ENCODE results near the gene CCDC12.
"Not testable (repeated sequence)": the region's sequence is repeated elsewhere in the genome, so short reads cannot be mapped to it uniquely, and the experiment has no call there.

CCDC12 gene

DNA sequence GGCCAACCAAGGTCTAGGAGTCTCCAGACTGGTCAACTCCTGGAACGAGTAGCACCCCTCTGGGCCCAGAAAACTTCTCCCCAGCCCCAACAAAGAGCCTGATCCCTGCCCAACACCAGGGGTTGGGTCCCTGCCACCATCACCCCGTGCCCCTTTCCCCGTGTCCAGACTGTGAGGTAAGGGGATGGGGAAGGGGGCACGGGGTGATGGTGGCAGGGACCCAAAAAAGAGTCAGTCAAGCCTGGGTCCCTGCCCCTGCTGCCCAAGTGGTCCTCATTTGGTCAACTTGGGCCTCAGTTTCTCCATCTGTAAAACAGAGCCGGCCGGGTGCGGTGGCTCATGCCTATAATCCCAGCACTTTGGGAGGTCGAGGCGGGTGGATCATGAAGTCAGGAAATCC lies 1.8 kb upstream of the CCDC12 start:
- DNase-seq: no peak

DNA sequence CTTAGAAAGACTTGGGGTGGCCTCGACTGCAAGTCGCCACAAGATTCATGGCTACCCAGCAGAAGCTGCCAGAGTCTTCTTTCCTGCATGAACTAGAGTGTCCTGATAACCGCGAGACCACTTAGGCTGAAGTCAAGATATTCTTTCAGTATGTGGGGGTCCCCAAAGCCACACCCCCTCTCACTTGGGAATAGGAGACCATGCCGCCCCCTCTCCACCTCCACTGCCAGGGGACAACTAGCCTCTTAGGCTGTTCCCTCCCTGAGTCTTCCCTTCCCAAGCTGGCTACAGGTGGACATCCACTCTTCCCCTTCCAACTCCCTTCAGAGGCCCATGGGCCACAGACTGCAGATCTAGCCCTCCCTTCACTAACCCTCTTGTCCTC lies 1.3 kb upstream of the CCDC12 start:
- DNase-seq: no peak

DNA sequence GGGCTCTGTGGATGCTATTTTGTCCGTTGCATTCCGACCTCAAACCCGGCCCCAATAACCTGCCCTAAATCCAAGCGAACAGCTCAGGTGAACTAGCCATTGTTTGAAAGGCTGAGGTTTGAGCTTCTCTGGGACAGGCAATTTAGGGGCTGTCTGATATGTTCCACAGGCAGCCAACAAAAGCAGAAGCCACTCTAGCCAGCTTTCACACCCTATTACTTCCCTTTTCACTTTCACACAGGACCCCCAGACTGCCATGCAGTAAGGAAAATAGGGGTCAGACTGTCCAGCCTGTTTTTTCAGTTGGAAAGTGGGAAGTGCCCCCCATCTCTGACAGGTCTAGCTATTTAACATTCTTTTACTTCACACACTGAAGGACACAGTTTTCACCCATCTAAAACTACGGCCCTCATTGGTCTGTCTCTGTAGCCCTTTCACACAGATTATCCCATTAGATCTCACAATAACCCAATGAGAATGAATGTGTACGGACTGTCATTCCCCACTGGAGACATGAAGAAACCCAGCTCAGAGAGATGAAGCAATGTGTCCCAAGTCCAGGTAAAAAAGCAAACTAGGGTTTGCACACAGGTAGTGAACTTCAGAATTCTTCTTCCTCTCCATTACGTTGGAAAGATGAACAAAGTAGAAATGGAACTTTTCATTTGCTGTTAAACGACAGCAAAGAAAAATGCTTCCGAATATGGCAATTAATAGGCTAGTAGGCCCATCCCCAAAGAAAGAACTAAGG lies 1.9 kb downstream of the CCDC12 start:
- no peak for DNase-seq

DNA sequence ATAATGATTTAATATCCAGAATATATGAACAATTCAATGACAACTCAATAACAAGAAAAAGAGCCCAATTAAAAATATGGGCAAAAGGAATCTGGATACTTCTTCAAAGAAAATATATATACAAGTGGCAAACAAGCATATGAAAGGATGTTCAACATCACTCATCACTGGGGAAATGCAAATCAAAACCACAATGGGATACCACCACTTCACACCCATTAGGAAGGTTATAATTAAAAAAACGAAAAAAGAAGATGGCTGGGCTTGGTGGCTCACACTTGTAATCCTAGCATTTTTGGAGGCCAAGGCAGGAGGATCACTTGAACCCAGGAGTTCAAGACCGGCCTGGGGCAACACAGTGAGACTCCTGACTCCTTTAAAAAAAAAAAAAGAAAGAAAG lies 4.1 kb downstream of the CCDC12 start:
- no peak for DNase-seq

DNA sequence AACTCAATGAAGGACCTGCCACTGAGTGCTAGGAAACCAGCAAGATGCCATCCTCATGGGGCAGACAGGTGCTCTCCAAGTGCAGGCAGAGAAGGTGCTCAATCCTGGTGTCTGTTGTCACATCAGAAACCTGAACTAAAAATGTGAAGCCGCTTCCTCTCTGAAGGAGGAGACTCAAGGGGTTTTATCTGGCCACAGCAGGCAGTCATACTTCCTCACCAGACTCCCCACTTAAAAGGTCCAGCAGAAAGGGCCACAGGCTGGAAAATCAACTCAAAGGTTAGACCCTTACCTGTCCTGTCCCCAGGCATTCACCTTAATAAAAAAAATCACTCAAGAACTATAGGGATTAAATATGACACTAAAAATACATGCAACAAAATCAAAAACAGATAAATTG lies 4.8 kb downstream of the CCDC12 start:
- DNase-seq: no peak

DNA sequence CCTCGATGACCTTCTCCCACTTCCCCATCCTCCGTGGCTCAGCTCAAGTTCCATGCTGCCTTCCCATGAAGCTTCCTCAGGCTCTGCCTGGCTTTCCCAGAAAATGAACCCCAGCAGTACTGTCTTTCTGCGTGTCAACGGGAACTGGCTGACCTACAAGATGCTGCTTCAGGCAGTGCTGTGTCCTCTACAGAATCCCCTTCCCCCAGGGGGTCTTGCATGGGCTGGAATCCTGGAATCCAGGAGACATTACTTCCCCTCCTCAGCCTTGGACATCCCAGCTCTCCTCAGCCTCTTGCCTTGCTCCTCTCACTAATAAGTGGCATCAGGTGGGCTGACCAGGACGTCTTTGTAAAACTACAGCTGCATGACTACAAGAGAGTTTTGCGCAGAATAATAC lies 5.4 kb downstream of the CCDC12 start:
- DNase-seq: no peak

DNA sequence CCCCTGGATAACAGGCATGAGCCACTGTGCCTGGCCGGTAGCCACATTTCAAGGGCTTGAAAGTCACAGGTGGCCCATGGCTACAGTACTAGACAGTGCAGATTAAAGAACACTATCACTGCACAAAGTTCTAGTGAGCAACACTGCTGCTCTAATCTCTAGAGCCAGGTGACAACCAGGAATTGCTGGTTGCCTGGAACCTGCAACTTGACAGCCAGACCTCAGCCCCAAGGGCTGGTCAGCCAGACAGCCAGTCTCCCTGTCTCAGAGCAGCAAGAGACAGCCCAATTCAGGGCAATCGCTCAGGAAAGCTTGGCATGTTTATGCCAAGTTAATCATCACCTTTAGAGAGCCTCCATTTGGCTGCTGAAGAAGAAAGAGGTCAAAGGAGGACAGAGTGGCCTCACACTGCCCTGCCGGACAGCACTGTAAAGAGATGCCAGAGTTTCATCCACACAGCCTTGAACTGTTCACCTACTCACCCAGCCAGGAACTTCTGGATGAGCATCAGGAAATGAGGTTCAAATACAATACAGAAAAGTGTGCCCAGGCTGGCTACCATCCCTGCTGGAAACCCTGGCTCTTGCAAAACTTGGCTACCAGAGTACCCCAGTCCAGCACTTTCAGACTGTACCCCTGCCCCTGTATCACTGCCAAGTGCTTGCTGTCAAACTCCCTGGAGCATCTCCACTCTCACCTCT lies 6.0 kb downstream of the CCDC12 start:
- no peak for DNase-seq

DNA sequence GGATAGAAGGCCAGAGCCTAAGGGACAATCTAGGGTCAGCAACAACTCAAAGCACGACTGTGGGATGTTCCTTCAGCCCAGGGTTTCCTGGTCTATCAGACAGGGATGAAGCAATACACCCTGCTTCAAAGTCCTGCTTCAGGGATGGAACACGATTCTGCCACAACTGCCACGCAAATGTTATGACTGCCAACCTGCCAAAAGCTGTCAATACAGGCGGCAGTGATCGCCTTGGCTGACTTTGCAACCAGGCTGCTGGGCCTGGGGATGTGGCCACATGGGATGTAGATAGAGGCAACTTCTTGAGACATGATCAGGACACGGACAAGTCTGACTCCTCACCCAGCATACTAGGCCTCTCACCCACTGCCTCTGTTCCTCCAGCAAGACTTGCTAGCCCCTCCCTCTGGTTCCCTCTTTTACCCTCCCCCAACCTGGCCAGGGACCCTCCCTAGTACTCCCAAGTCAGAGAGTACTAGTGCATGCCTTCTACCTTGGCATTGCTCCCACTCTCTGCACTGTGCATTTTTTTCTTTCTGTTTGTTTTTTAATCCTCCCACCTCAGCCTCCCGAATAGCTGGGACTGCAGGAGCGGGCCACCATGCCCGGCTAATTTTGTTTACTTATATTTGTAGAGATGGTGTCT lies 7.6 kb downstream of the CCDC12 start:
- DNase-seq: no peak

DNA sequence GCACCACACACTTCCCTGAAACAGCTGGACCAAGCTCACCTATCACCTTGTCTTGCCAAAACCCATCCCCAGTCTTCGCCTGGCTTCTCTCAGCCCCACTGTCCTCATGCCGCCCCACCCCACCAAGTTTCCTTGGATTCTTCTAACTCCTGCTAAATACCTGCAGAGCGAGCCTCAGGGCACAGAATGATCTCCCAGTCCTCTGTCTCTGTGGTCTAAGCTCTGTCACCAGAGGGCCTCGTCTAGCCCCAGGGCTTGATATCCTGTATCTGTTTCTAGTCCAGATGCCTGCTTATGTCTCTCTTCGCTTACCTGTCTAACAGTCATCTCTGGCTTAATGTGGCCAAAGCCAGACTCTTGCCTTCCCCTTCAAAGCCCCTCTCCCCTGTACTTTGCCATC lies 9.7 kb downstream of the CCDC12 start:
- DNase-seq: no peak

DNA sequence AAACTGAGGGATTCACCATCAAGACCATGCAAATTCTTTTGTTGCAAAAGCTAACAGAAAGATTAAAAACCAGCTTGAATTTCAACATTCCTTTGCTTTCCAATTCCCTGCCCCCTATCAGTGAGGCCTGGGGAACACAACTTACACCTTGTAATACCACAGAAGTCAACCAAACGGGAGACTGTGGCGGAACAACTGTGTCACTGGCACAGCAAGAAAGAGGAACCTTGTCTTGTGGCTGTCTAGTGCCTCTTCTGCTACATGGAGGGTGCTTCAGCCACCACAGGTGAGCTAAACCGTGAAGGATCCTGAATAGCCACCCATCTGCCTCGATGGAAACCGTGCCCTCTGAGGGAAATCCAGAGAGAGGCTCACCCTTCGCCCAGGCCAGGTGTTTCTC lies 11.4 kb downstream of the CCDC12 start:
- no peak for DNase-seq

DNA sequence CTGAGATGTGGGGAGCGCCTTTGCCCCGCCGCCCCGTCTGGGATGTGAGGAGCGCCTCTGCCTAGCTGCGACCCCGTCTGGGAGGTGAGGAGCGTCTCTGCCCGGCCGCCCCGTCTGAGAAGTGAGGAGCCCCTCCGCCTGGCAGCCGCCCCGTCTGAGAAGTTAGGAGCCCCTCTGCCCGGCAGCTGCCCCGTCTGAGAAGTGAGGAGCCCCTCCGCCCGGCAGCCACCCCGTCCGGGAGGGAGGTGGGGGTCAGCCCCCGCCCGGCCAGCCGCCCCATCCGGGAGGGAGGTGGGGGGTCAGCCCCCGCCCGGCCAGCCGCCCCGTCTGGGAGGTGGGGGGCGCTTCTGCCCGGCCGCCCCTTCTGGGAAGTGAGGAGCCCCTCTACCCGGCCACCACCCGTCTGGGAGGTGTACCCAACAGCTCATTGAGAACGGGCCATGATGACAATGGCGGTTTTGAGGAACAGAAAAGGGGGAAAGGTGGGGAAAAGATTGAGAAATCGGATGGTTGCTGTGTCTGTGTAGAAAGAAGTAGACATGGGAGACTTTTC lies 12.4 kb downstream of the CCDC12 start:
- not testable (repeated sequence) for DNase-seq

DNA sequence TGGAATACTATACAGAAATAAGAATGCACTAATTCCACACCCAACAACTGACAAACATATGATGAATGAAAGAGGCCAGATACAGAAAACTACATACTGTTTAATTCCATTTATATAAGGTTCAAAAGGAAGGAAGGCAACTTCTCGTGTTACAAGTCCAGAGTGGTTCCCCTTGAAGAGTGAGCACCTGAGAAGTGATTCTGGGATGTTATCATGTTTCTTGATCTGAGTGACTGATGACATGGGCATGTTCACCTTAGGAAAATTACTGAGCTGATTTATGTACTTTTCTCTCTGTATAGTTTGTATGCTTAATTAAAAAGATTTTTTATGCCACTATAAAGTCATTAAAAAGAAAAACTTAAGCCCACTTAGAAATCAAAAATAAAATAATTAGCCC lies 13.6 kb downstream of the CCDC12 start:
- no peak for DNase-seq

DNA sequence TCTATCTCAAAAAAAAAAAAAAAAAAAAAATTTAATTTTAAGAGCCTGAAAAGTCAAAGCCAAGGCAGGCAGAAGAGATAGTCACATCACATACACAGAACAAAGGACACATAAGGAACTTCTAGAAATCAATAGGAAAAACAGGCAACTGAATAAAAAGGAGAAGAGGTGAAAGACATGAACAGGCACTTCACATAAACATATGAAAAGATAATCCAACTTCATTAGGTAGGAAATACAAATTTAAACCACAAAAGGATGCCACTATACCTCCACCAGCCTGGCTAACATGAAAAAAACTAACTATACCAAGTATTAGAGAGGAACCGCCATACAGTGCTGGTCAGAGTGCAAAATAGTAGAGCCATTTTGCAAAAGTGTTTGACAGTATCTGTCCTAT lies 14.1 kb downstream of the CCDC12 start:
- DNase-seq: no peak

DNA sequence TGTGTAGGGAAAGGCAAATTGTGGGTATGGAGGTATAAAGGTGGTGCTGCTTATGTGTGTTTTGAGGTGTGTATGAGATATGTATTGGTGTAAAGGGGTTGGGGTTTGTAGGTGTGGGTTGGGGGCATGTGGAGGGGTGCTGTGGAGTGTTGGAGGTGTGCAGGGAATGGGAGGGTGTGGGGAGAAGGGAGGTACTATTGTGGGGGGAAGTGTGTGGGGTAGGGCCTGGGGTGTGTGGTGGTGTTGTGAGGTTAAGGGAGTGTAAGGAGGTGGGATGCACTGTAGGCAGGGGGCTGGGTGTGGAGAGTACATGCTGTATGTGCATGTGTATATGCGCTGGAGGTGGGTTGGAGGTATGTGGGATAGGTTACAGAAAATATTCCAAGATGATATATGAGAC lies 15.7 kb downstream of the CCDC12 start:
- no peak for DNase-seq

DNA sequence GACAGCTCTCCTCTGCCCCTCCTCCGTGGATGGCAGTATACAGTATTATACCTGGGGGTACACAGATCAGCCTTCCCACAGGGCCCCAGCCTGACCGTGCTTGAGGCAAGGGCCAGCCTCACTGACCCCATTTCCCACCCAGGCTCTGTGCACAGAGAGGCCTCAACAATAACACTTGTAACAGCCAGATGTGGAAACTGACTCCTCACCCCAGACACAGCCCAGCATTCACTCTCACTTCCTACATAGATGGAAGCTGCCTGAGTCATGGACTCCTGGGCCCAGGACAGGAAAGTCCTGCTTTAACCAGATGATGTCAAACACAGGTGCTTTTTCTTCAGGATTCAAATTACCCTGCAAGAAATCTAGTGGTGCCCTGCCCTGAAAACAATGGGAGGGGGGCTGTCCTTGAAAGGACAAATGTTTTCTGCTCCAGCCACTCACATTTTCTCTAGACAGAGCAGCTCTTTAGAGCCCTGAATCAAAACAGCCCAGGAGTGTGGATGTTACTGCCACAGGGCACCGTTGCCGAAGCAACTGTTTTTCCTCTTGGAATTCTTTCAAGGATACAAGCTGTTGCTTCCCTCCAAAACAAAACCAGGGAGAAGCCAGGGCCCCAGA lies 16.4 kb downstream of the CCDC12 start:
- no peak for DNase-seq

DNA sequence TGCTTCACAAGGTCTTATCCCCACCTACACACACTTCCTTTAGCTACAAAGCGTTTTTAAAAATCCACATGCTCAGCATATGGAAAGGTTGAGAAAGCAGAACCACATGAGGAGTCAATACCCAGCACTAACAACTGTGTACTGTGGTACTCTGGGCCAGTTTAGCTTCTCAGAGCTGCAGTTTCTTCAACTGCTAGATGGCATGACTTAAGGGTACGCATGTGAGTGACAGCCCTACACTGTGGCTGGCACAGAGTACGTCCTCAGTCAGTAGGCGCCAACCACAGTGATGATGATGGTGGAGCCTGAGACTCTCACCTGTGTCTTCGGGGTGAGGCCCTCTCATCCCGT lies 17.4 kb downstream of the CCDC12 start:
- DNase-seq: no peak

DNA sequence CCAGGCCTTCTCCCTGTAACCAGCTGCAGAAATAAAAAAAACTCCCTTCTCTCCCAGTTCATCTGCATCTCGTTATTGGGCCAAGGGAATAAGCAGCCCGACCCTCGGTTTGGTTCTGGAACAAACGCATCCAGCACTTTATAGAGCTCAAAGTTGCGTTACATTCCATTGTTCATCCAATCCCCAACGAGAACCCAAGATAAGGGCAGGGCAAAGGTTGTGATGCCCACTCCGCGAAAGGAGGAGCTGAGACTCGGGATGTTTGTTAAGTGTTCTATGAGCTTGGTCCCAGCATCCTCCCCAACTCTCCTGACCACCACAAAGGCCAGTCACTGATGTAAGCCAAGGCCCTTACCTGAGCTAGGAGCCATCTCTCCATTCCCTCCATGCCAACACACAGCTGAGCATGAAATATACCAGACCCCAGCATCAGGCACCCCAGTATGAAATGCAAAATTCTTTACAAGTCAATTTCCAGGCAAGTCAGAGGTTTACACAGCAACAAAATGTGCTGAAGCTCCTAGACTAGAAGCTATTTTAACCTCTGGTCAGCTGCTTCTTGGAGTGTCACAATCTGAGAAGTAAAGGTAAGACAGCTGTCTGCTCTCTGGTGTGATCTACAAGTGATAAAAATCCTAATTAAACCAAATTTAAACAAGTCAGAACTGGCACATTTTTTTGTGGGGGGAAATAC lies 17.9 kb downstream of the CCDC12 start:
- DNase-seq: no peak

DNA sequence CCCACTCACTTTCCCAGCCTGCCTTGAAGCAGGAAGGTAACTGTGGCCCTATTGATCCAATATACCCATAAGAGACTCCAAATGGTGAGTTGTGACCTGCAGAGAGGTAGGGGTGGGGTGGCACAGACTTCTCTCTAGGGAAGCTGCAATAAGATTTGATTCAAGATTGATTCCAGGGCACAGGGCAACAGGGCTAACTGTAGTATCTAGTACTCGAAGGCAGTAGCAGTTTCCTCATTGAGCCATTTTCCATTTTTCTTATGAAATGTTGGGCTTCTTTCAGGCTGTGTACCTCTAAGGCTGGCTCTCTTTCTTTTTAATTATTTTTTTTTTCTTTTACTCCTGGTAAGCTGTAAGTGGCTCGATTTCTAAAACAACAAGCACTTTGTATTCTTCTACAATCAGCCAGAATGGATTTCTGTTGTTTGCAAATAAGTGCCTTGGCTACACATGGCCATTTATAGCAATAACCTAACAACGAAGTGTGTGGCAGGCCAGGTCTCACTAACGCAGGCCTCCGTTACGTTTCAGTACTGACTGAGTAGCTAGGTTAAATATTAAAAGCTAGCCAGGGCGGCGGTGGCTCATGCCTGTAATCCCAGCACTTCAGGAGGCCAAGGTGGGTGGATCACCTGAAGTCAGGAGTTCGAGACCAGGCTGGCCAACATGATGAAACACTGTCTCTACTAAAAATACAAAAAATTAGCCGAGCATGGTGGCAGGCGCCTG lies 19.3 kb downstream of the CCDC12 start:
- no peak for DNase-seq

DNA sequence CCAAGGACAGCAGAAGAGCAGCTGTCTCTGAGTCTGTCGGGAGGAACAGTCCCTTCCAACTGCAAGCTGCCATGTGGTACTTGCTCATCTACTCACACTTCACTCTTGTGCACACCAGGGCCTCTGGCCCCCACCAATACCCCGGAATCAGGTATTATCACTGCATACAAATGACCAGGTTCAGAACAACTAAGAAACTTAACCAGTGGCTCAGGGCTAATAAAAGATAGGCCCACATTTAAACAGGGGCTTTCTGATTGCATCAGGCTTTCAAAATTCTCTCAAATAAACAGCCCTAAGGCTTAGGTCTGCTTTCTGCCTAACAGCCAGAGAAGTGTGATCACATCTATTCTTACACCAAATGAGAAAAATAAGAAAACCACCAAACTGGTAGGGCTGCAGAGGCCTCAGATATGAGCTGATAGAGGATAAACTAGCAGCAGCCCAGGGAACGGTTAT lies 20.7 kb downstream of the CCDC12 start:
- no peak for DNase-seq

DNA sequence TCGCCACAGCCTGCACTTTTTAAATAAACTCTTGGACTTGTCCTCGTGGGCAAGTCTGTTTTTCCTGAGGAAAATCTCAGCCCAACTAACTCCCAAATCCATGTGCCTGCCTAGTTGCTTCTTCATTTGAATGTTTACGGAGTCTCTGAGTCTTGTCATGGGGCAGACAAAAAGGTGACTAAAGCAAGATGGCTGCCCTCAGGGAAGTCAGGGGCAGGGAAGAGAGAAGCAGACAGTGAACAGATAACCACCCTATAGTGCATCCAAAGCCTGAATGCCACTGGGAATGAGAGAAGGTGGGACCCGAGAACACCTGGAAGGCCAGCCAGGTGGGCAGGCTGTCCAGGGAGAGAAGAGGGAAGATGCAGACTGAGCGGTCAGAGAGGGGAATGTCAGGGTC lies 21.4 kb downstream of the CCDC12 start:
- no peak for DNase-seq

DNA sequence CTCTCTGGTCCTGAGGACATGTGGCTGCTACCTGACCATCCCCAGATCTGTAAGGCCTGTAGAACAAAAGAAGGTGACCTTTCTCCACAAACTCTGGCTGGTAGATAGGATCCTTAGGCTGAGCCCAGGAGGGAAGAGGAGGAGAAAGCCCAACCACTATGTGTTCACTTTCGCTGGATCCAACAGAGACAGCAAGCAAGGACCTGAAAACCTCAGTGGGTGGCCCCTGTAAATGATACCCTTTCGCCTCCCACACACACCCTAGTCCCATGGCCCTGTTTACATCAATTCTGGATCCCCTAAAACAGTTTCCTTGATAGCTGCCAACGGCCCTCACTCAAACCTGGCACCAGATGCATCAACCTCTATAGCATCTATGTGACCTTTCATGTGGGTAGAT lies 22.4 kb downstream of the CCDC12 start:
- no peak for DNase-seq
